ENCODE data around the gene B3GALT2. TPM values are rescaled to one million over a fixed set of nuclear protein-coding genes. Genes with fewer than 3 reads are reported as not detected.

Gene B3GALT2
- total and polyA plus RNA-seq, 10 of the 15 experiments (the other 5 are each of a cell fraction or from before 2014, with no cell fraction given), result 0.10 to 0.25 (median 0.14) TPM; not detected in 7

DNA sequence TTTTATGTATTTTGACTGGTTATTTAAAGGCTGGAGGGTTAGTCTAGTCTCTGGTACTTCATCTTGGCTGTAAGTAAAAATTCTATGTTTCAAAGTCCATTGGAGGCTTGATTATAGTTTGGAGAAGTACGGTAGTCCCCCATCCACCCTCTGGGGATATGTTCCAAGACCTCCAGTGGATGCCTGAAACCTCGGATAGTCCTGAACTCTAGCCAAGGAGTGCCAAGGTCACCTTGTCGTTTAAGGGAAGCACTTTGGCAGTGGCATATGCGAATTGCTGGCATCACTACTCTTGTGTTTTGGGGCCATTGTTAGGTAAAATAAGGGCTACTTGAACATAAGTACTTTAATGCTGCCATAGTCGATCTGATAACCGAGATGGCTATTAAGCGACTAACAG, 46.2 kb downstream of the B3GALT2 start:
- Histone ChIP-seq H2AFZ (ENCODE audit: control insufficient read depth, low read depth, low read length) (no peak overlapping the region), H3K79me2 (ENCODE audit: control insufficient read depth, insufficient read depth, low read length) (no peaks in the 10 kb centered on the region; the same call in 1 of the 2 replicates), H3K4me2 (ENCODE audit: control insufficient read depth, insufficient read depth) (no peak overlapping the region), H3K4me1 (ENCODE audit: control insufficient read depth, insufficient read depth, low read length) (no peaks in the 10 kb centered on the region), H4K20me1 (ENCODE audit: control insufficient read depth, insufficient read depth) (no peaks in the 10 kb centered on the region), H3K4me3 (no peak overlapping the region), H3K27me3 (replicated peaks in 1 of 2; ENCODE audit: control insufficient read depth in 2 of 2, insufficient read depth in 2 of 2, low read length in 1 of 2) (no peaks in the 10 kb centered on the region), H3K9me3 (replicated peaks; ENCODE audit: control insufficient read depth, insufficient read depth, low read length) (no peaks in the 10 kb centered on the region), H3K9ac (ENCODE audit: control insufficient read depth, insufficient read depth, low read length) (no peak overlapping the region), H3K36me3 (ENCODE audit: control insufficient read depth in 2 of 2, insufficient read depth in 2 of 2, low read length in 1 of 2) (peaks cover 3 to 28% of the 10 kb centered on the region in 2 experiments; a peak in 3 of 4 replicates), H3K27ac (ENCODE audit: control insufficient read depth, insufficient read depth) (no peak overlapping the region)
- WGBS (ENCODE audit: insufficient coverage, insufficient replicate concordance, low lambda C conversion rate, missing lambda C conversion rate), result 98% methylated on average over 7 of the region's 7 CpGs
- BruUV-seq (replicated peaks), result no TSS peak
- POLR2A ChIA-PET, result no interaction called here
- intact Hi-C loops (cut with micrococcal nuclease; ENCODE audit: unreplicated experiment) (no loop called here), in situ Hi-C loops (cut with MboI) (no loop called here)
- ATAC-seq (no peak), DNase-seq (ENCODE audit: low read depth, low spot score) (no peak), FAIRE-seq (no peak)
- CTCF ChIA-PET, result no interaction called here
- no peak for TF ChIP-seq CEBPZ (IDR thresholded peaks at IDR 0.05; ENCODE audit: low read depth, low read length)
- no peak for TF ChIP-seq MYB (IDR thresholded peaks at IDR 0.05; ENCODE audit: borderline replicate concordance, low read depth, low read length)
- TF ChIP-seq SMAD5 (IDR thresholded peaks at IDR 0.05; ENCODE audit: low read depth), result no peak
- TF ChIP-seq WRNIP1 (IDR thresholded peaks at IDR 0.05; ENCODE audit: borderline replicate concordance, low read depth, low read length), result no peak
- no peak for TF ChIP-seq SREBF2 (IDR thresholded peaks at IDR 0.05; ENCODE audit: low read length)
- TF ChIP-seq CEBPB (IDR thresholded peaks at IDR 0.05; ENCODE audit: borderline replicate concordance in 1 of 2, low read depth in 2 of 2, low read length in 2 of 2), result no peak
- no peak for TF ChIP-seq RFX5 (IDR thresholded peaks at IDR 0.05; ENCODE audit: low read depth, low read length)
- TF ChIP-seq MTA2 (IDR thresholded peaks at IDR 0.05; ENCODE audit: low read depth), result no peak
- no peak for TF ChIP-seq JUNB (IDR thresholded peaks at IDR 0.05)
- no peak for TF ChIP-seq BACH1 (IDR thresholded peaks at IDR 0.05; ENCODE audit: borderline replicate concordance)
- no peak for TF ChIP-seq SMARCA5 (IDR thresholded peaks at IDR 0.05)
- no peak for TF ChIP-seq ATF7 (IDR thresholded peaks at IDR 0.05; ENCODE audit: low read depth)
- SMC1A ChIA-PET (ENCODE audit: uncharacterized antibody, unreplicated experiment), result no interaction called here
- RAD21 ChIA-PET (ENCODE audit: unreplicated experiment), result no interaction called here

Data from GM12878 (cell line).